GM12878 (cell line): Measurements from ENCODE around the gene CACNA2D3. TPM values are rescaled to one million over a fixed set of nuclear protein-coding genes. Genes with fewer than 3 reads are reported as not detected.

ENCODE experiments used
- ATAC-seq: fragments of 200-7000 bp; cut with Tn5 transposase; 3 replicates; pipeline ENCODE4 v1.9.1; 2020; ENCODE audit warnings: mild to moderate bottlenecking, moderate library complexity
- BruUV-seq: library from RNA; stranded (reverse); fragments of 400-500 nt; replicated peaks from 2 replicates; lab custom pipeline; 2021; lab: Mats Ljungman, UMichigan
- CTCF ChIA-PET: fragments of 300-600 bp; sonication (Branson Sonifier 250); formaldehyde crosslinking; extraction: SDS; loops from one replicate; lab custom pipeline; 2021; ENCODE audit warnings: inconsistent platforms; lab: Yijun Ruan, JAX
- POLR2A ChIA-PET: fragments of 350-600 bp; formaldehyde crosslinking; extraction: SDS; loops from one replicate; lab custom pipeline; 2021; ENCODE audit warnings: inconsistent platforms; lab: Charles Lee
- RAD21 ChIA-PET: fragments of 300-600 bp; sonication (Branson Sonifier 250); formaldehyde crosslinking; loops from one replicate; lab custom pipeline; 2023; ENCODE audit warnings: antibody characterized with exemption; ENCODE audit not compliant: unreplicated experiment; lab: Charles Lee
- SMC1A ChIA-PET: fragments of 300-600 bp; sonication (Branson Sonifier 250); formaldehyde crosslinking; loops from one replicate; lab custom pipeline; 2023; ENCODE audit not compliant: unreplicated experiment, uncharacterized antibody; lab: Charles Lee
- DNase-seq: peaks from one replicate; pipeline ENCODE4 v3.0.0-alpha.2; 2011; ENCODE audit warnings: low read depth, low spot score
- FAIRE-seq: peaks from 3 replicates; lab custom pipeline; 2011; peaks lifted over from hg19 to GRCh38; lab: Jason Lieb, UNC
- H2AFZ ChIP-seq: 2 replicates; pipeline ENCODE4 v1.6.0; 2011; ENCODE audit warnings: low read depth, low read length, control low read depth; ENCODE audit not compliant: control insufficient read depth
- H3K27ac ChIP-seq: 2 replicates; pipeline ENCODE4 v1.5.1; 2011; ENCODE audit warnings: control low read depth; ENCODE audit not compliant: control insufficient read depth, insufficient read depth
- H3K27me3 ChIP-seq, 2 experiments: replicated peaks in 1 of 2; 2 replicates each; pipeline versions ENCODE4 v1.6.0 to v1.6.1; 2011; ENCODE audit warnings: low read length in 1 of 2; ENCODE audit not compliant: control insufficient read depth in 2 of 2, insufficient read depth in 2 of 2
- H3K36me3 ChIP-seq, 2 experiments: 2 replicates each; pipeline ENCODE4 v1.5.1; 2011; ENCODE audit warnings: low read length in 1 of 2; ENCODE audit not compliant: control insufficient read depth in 2 of 2, insufficient read depth in 2 of 2
- H3K4me1 ChIP-seq: 2 replicates; pipeline ENCODE4 v1.6.1; 2011; ENCODE audit warnings: mild to moderate bottlenecking, low read length, moderate library complexity, mixed read lengths; ENCODE audit not compliant: control insufficient read depth, insufficient read depth
- H3K4me2 ChIP-seq: 2 replicates; pipeline ENCODE4 v1.6.0; 2011; ENCODE audit warnings: control low read depth; ENCODE audit not compliant: control insufficient read depth, insufficient read depth
- H3K4me3 ChIP-seq: fragments of 200-600 bp; sonication (generic); 2 replicates; pipeline ENCODE4 v1.5.1; 2016
- H3K79me2 ChIP-seq: 2 replicates; pipeline ENCODE4 v1.6.0; 2011; ENCODE audit warnings: low read length; ENCODE audit not compliant: control insufficient read depth, insufficient read depth
- H3K9ac ChIP-seq: 2 replicates; pipeline ENCODE4 v1.8.0; 2011; ENCODE audit warnings: low read length, control low read depth, mixed read lengths; ENCODE audit not compliant: control insufficient read depth, insufficient read depth
- H3K9me3 ChIP-seq: replicated peaks from 3 replicates; pipeline ENCODE4 v1.5.1; 2011; ENCODE audit warnings: mild to moderate bottlenecking, low read length; ENCODE audit not compliant: control insufficient read depth, insufficient read depth
- H4K20me1 ChIP-seq: 2 replicates; pipeline ENCODE4 v1.6.0; 2011; ENCODE audit not compliant: control insufficient read depth, insufficient read depth
- ASH2L ChIP-seq: fragments of 300-600, 200-600 bp; sonication (generic); IDR thresholded peaks from 2 replicates; pipeline ENCODE4 v1.6.1; 2017; ENCODE audit warnings: low read depth, mild to moderate bottlenecking, borderline replicate concordance
- ATF2 ChIP-seq: IDR thresholded peaks from 2 replicates; pipeline ENCODE4 v1.6.1; 2012; ENCODE audit warnings: low read length, inconsistent platforms
- BCL3 ChIP-seq: IDR thresholded peaks from 2 replicates; pipeline ENCODE4 v1.6.1; 2011; ENCODE audit warnings: borderline replicate concordance, low read depth, mild to moderate bottlenecking, moderate library complexity, low read length; ENCODE audit not compliant: insufficient read depth, poor library complexity, severe bottlenecking
- BMI1 ChIP-seq: fragments of 450-650 bp; IDR thresholded peaks from 2 replicates; pipeline ENCODE4 v1.6.1; 2016; ENCODE audit warnings: mild to moderate bottlenecking, moderate library complexity, borderline replicate concordance
- CBFB ChIP-seq: IDR thresholded peaks from 2 replicates; pipeline ENCODE4 v1.6.1; 2016; ENCODE audit warnings: antibody characterized with exemption, low read depth
- DPF2 ChIP-seq: fragments of 450-650 bp; IDR thresholded peaks from 2 replicates; pipeline ENCODE4 v1.6.1; 2017; ENCODE audit warnings: mild to moderate bottlenecking
- E2F4 ChIP-seq: IDR thresholded peaks from 2 replicates; pipeline ENCODE4 v1.6.1; 2012; ENCODE audit warnings: low read depth, low read length, improper control_type of control experiment
- FOS ChIP-seq: IDR thresholded peaks from 3 replicates; pipeline ENCODE4 v1.6.1; 2011; ENCODE audit warnings: borderline replicate concordance; ENCODE audit not compliant: insufficient read length; ENCODE audit errors: extremely low read depth
- HDGF ChIP-seq: fragments of 450-650 bp; IDR thresholded peaks from 2 replicates; pipeline ENCODE4 v1.6.1; 2016; ENCODE audit warnings: antibody characterized with exemption
- MEF2A ChIP-seq: IDR thresholded peaks from 2 replicates; pipeline ENCODE4 v1.6.1; 2011; ENCODE audit warnings: low read depth, mild to moderate bottlenecking, low read length, moderate library complexity; ENCODE audit not compliant: insufficient read depth
- MXI1 ChIP-seq: fragments of 150-350 bp; IDR thresholded peaks from 2 replicates; pipeline ENCODE4 v1.6.1; 2011; ENCODE audit warnings: low read depth, mild to moderate bottlenecking, inconsistent platforms, low read length, improper control_type of control experiment
- NRF1 ChIP-seq: conservative IDR thresholded peaks from 2 replicates; pipeline ENCODE4 v1.6.1; 2011; ENCODE audit warnings: mild to moderate bottlenecking, low read depth, low read length, improper control_type of control experiment
- PML ChIP-seq: IDR thresholded peaks from 2 replicates; pipeline ENCODE4 v1.6.1; 2012; ENCODE audit warnings: low read length, inconsistent platforms
- POLR2AphosphoS5 ChIP-seq: IDR thresholded peaks from 2 replicates; pipeline ENCODE4 v1.6.1; 2011; ENCODE audit warnings: mild to moderate bottlenecking, low read length, inconsistent platforms
- ZBTB33 ChIP-seq: fragments of 450-650 bp; IDR thresholded peaks from 2 replicates; pipeline ENCODE4 v1.6.1; 2017; ENCODE audit warnings: mild to moderate bottlenecking
- ZBTB40 ChIP-seq: fragments of 450-650 bp; IDR thresholded peaks from 2 replicates; pipeline ENCODE4 v1.6.1; 2016; ENCODE audit warnings: mild to moderate bottlenecking, moderate library complexity, borderline replicate concordance
- WGBS: methylation state at CpG from one replicate; pipeline ENCODE4 v1.1.6; 2016; ENCODE audit warnings: low lambda C conversion rate; ENCODE audit not compliant: insufficient replicate concordance, insufficient coverage; ENCODE audit errors: missing lambda C conversion rate; 5-methylcytosine and 5-hydroxymethylcytosine counted together
- in situ Hi-C: fragments of 300-500 bp; cut with MboI; formaldehyde crosslinking; loops from 9 replicates; pipeline ENCODE4 v1.14.3; 2018; ENCODE audit warnings: mixed read lengths
- intact Hi-C: fragments of 100-400 bp; cut with micrococcal nuclease; formaldehyde crosslinking; loops from one replicate; pipeline ENCODE4 v1.14.2; 2022; ENCODE audit not compliant: unreplicated experiment
- polyA plus RNA-seq, 11 experiments: library from polyadenylated mRNA; depleted of rRNA in 4 of 11; unstranded in 6 of 11; stranded (reverse) in 5 of 11; fragments of >200 nt; fragmentation: Nextera tagmentation in 4 of 11; fragmentation: Illumina TruSeq in 1 of 11; extraction: Ambion mirVana in 4 of 11; extraction: Trizol in 1 of 11; gene quantifications; 1 replicate in 1 of 11; 2 replicates in 10 of 11; pipeline versions ENCODE4 v1.2.1 to v1.2.3, GENCODE V29; 2011 to 2016; ENCODE audit warnings: inconsistent platforms in 2 of 11, missing spikeins in 2 of 11, low read depth in 1 of 11
- total RNA-seq, 4 experiments: library from RNA; depleted of rRNA in 3 of 4; stranded (reverse); fragments of >200 nt in 3 of 4; fragmentation: Illumina TruSeq in 1 of 4; extraction: Trizol in 1 of 4; gene quantifications; 2 replicates each; pipeline versions ENCODE4 v1.2.1 to v1.2.3, GENCODE V29; 2013 to 2021

Gene CACNA2D3
- total and polyA plus RNA-seq, 10 of the 15 experiments (the other 5 are each of a cell fraction or from before 2014, with no cell fraction given) = not detected

- in situ Hi-C loops = no loop called here
- no peak for FAIRE-seq
- H3K9ac ChIP-seq = no peak overlapping the region
- no peak for ATAC-seq
- RAD21 ChIA-PET = no interaction called here
- no TSS peak for BruUV-seq
- H3K36me3 ChIP-seq = no peaks in the 10 kb centered on the region
- no peaks in the 10 kb centered on the region for H3K27me3 ChIP-seq
- SMC1A ChIA-PET = no interaction called here
- DNase-seq = no peak
- CTCF ChIA-PET = no interaction called here
- intact Hi-C loops = no loop called here
- WGBS = 12% methylated on average over 6 of the region's 6 CpGs
- no peaks in the 10 kb centered on the region for H3K79me2 ChIP-seq
- POLR2A ChIA-PET = no interaction called here
- no peaks in the 10 kb centered on the region for H3K9me3 ChIP-seq
- no peak overlapping the region for H3K4me2 ChIP-seq
- no peaks in the 10 kb centered on the region for H3K4me1 ChIP-seq
- no peak overlapping the region for H2AFZ ChIP-seq
- no peaks in the 10 kb centered on the region for H4K20me1 ChIP-seq
- H3K4me3 ChIP-seq = no peak overlapping the region
- no peak overlapping the region for H3K27ac ChIP-seq
- no peak for TF ChIP-seq CBFB
- TF ChIP-seq POLR2AphosphoS5 = no peak
- no peak for TF ChIP-seq FOS
- no peak for TF ChIP-seq BCL3
- no peak for TF ChIP-seq HDGF
- TF ChIP-seq ZBTB40 = no peak
- no peak for TF ChIP-seq ASH2L
- TF ChIP-seq BMI1 = no peak
- no peak for TF ChIP-seq E2F4
- TF ChIP-seq ZBTB33 = no peak
- no peak for TF ChIP-seq NRF1
- TF ChIP-seq DPF2 = no peak
- no peak for TF ChIP-seq MEF2A
- no peak for TF ChIP-seq ATF2
- TF ChIP-seq PML = no peak
- TF ChIP-seq MXI1 = no peak
Measured at GRCh38 chr3:54537506-54537905, 415.2 kb downstream of the CACNA2D3 start.
